NCI-H226 (cell line): ENCODE data around the gene IGFL1.
"Not testable (repeated sequence)": the region's sequence is repeated elsewhere in the genome, so short reads cannot be mapped to it uniquely, and the experiment has no call there.

Experiments used
- DNase-seq: peaks from one replicate; pipeline ENCODE4 v3.0.0-alpha.2; 2015

IGFL1 gene

GRCh38 chr19:46273931-46274330, 44.4 kb downstream of the IGFL1 start:
- DNase-seq: not testable (repeated sequence)

GRCh38 chr19:46279177-46279576, 49.6 kb downstream of the IGFL1 start:
- no peak for DNase-seq
